ENCODE data around the gene ASTN2. TPM values are rescaled to one million over a fixed set of nuclear protein-coding genes. Genes with fewer than 3 reads are reported as not detected.

The ASTN2 gene
- total and polyA plus RNA-seq, 9 of the 15 experiments (the other 6 are each of a cell fraction or from before 2014, with no cell fraction given), result 0.56 to 3.5 (median 1.9) TPM

DNA sequence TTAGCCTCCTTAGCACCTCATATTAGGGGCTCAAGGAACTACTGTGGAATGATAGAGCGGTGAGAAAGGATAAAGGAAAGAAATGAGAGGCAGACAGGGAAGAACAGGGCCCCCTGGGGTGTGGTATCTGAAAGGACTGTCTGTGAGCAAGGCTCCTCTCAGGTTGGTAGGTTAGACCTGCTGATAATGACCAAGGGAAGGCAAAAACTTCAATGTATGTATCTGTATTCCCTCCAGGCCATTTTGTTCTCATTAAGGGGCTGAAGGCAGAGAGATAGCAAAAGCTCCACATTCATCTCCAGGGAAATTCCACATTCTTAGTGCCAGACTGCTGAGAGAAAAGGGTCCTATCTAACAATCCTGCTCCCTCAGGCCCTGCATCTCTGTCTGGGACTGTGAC is 699.1 kb downstream of the ASTN2 start:
- ATAC-seq (no peak), DNase-seq (ENCODE audit: extremely low read depth in 1 of 4, low spot score in 3 of 4) (no peak), FAIRE-seq (no peak)
- WGBS (ENCODE audit: insufficient coverage, low coverage, missing lambda C conversion rate), result 0% methylated on average over 1 of the region's 1 CpG
- no TSS peak for BruUV-seq (replicated peaks)
- Histone ChIP-seq H3K36me3 (ENCODE audit: control insufficient read depth, insufficient read depth, low read length) (no peaks in the 10 kb centered on the region), H3K4me3 (no peak overlapping the region), H3K27ac (ENCODE audit: extremely low read depth, low read depth, low read length) (no peak overlapping the region), H3K27me3 (ENCODE audit: control insufficient read depth in 2 of 2, insufficient read depth in 2 of 2, low read length in 2 of 2) (no peaks in the 10 kb centered on the region), H3K4me2 (ENCODE audit: insufficient read depth, low read length) (no peak overlapping the region), H4K20me1 (replicated peaks; ENCODE audit: control insufficient read depth, insufficient read depth, low read length) (no peaks in the 10 kb centered on the region), H3K4me1 (replicated peaks in 1 of 2; ENCODE audit: control insufficient read depth in 2 of 2, insufficient read depth in 2 of 2, low read length in 2 of 2) (no peaks in the 10 kb centered on the region), H3K9ac (ENCODE audit: insufficient read depth in 1 of 2, low read depth in 2 of 2, low read length in 2 of 2) (no peak overlapping the region), H3K79me2 (ENCODE audit: control insufficient read depth, insufficient read depth, low read length) (no peaks in the 10 kb centered on the region), H3K9me3 (replicated peaks; ENCODE audit: control insufficient read depth, insufficient read depth, low read depth, low read length) (no peaks in the 10 kb centered on the region), H3K9me1 (ENCODE audit: control insufficient read depth, insufficient read depth, low read length) (no peaks in the 10 kb centered on the region), H2AFZ (ENCODE audit: low read depth, low read length) (no peak overlapping the region)
- TF ChIP-seq MTA1 (IDR thresholded peaks at IDR 0.05; ENCODE audit: borderline replicate concordance), result no peak
- TF ChIP-seq, protein P1, sequence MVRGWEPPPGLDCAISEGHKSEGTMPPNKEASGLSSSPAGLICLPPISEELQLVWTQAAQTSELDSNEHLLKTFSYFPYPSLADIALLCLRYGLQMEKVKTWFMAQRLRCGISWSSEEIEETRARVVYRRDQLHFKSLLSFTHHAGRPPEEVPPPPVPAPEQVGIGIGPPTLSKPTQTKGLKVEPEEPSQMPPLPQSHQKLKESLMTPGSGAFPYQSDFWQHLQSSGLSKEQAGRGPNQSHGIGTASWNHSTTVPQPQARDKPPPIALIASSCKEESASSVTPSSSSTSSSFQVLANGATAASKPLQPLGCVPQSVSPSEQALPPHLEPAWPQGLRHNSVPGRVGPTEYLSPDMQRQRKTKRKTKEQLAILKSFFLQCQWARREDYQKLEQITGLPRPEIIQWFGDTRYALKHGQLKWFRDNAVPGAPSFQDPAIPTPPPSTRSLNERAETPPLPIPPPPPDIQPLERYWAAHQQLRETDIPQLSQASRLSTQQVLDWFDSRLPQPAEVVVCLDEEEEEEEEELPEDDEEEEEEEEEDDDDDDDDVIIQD (CRISPR knock-in tag; IDR thresholded peaks at IDR 0.05), result no peak
- TF ChIP-seq FOXJ3 (CRISPR knock-in tag; IDR thresholded peaks at IDR 0.05), result no peak
- TF ChIP-seq SRSF1 (IDR thresholded peaks at IDR 0.05; ENCODE audit: low read depth, low read length), result no peak
- no peak for TF ChIP-seq SP1 (CRISPR knock-in tag; IDR thresholded peaks at IDR 0.05)
- no peak for TF ChIP-seq ZNF785 (CRISPR knock-in tag; IDR thresholded peaks at IDR 0.05)
- TF ChIP-seq ZNF121 (CRISPR knock-in tag; conservative IDR thresholded peaks at IDR 0.05), result no peak
- no peak for TF ChIP-seq SMAD3 (CRISPR knock-in tag; conservative IDR thresholded peaks at IDR 0.05)
- ChIA-PET POLR2A (no interaction called here), CTCF (ENCODE audit: low intra/inter-chr PET ratio) (no interaction called here)
- in situ Hi-C loops (cut with MboI) (no loop called here), intact Hi-C loops (cut with micrococcal nuclease) (no loop called here)

Data from K562 (cell line).